HepG2 (cell line): ENCODE results near the gene PRM3. TPM values are rescaled to one million over a fixed set of nuclear protein-coding genes. Genes with fewer than 3 reads are reported as not detected.
A peak's percentile ranks its signal among the peaks of the same experiment; 100 is the strongest.

ENCODE experiments used
- CBFB ChIP-seq: sonication (generic); formaldehyde crosslinking; IDR thresholded peaks from 2 replicates; pipeline ENCODE4 v1.4.0; 2020; ENCODE audit warnings: missing genetic modification reagents
- EEA1 ChIP-seq: sonication (generic); formaldehyde crosslinking; IDR thresholded peaks from 2 replicates; pipeline ENCODE4 v1.5.1; 2020; ENCODE audit warnings: mild to moderate bottlenecking, missing genetic modification reagents, borderline replicate concordance
- ELF4 ChIP-seq: sonication (generic); formaldehyde crosslinking; IDR thresholded peaks from 2 replicates; pipeline ENCODE4 v1.5.0; 2020; ENCODE audit warnings: missing genetic modification reagents, mild to moderate bottlenecking, moderate library complexity, borderline replicate concordance
- KDM4B ChIP-seq: sonication (generic); formaldehyde crosslinking; IDR thresholded peaks from 2 replicates; pipeline ENCODE4 v1.4.0; 2020; ENCODE audit warnings: missing genetic modification reagents
- KDM6A ChIP-seq: IDR thresholded peaks from 2 replicates; pipeline ENCODE4 v1.6.1; 2016; ENCODE audit warnings: low read depth
- MAZ ChIP-seq, 2 experiments: sonication (generic) in 1 of 2; formaldehyde crosslinking in 1 of 2; IDR thresholded peaks; 2 replicates each; pipeline versions ENCODE4 v1.5.0 to v1.6.1; 2012 to 2020; ENCODE audit warnings: low read depth in 2 of 2, mild to moderate bottlenecking in 2 of 2, borderline replicate concordance in 1 of 2, improper control_type of control experiment in 1 of 2, low read length in 1 of 2, missing genetic modification reagents in 1 of 2, moderate library complexity in 1 of 2
- MXD4 ChIP-seq: IDR thresholded peaks from 2 replicates; pipeline ENCODE4 v1.6.1; 2016; ENCODE audit warnings: mild to moderate bottlenecking, missing biosample characterization, missing genetic modification reagents
- PRMT3 ChIP-seq: sonication (generic); formaldehyde crosslinking; IDR thresholded peaks from 2 replicates; pipeline ENCODE4 v1.8.1; 2022; ENCODE audit warnings: low read depth, mild to moderate bottlenecking, moderate library complexity, missing genetic modification reagents, borderline replicate concordance
- REL ChIP-seq: sonication (generic); formaldehyde crosslinking; conservative IDR thresholded peaks from 2 replicates; pipeline ENCODE4 v1.8.0; 2022; ENCODE audit warnings: mild to moderate bottlenecking, missing genetic modification reagents, moderate library complexity
- SMYD3 ChIP-seq: sonication (generic); formaldehyde crosslinking; IDR thresholded peaks from 2 replicates; pipeline ENCODE4 v1.8.1; 2023; ENCODE audit warnings: mild to moderate bottlenecking, missing genetic modification reagents
- SOX6 ChIP-seq, 2 experiments: fragments of 450-650 bp in 1 of 2; sonication (generic) in 1 of 2; formaldehyde crosslinking in 1 of 2; IDR thresholded peaks; 2 replicates each; pipeline versions ENCODE4 v1.4.0 to v1.6.1; 2017 to 2020; ENCODE audit warnings: antibody characterized with exemption in 1 of 2, mild to moderate bottlenecking in 1 of 2, missing genetic modification reagents in 1 of 2
- TCF12 ChIP-seq, 2 experiments: fragments of 450-650 bp in 1 of 2; sonication (generic) in 1 of 2; formaldehyde crosslinking in 1 of 2; IDR thresholded peaks; 2 replicates each; pipeline versions ENCODE4 v1.6.1 to v1.8.0; 2017 to 2022; ENCODE audit warnings: antibody characterized with exemption in 1 of 2, mild to moderate bottlenecking in 1 of 2, missing genetic modification reagents in 1 of 2, moderate library complexity in 1 of 2
- ZFP82 ChIP-seq: sonication (generic); formaldehyde crosslinking; IDR thresholded peaks from 2 replicates; pipeline ENCODE4 v1.5.1; 2020; ENCODE audit warnings: mild to moderate bottlenecking, missing genetic modification reagents, borderline replicate concordance
- ZNF160 ChIP-seq: sonication (generic); formaldehyde crosslinking; IDR thresholded peaks from 2 replicates; pipeline ENCODE4 v1.8.0; 2022; ENCODE audit warnings: mild to moderate bottlenecking, inconsistent platforms, missing genetic modification reagents
- ZNF562 ChIP-seq: sonication (generic); formaldehyde crosslinking; IDR thresholded peaks from 2 replicates; pipeline ENCODE4 v1.8.0; 2022; ENCODE audit warnings: missing genetic modification reagents, borderline replicate concordance
- ZNF746 ChIP-seq: sonication (generic); formaldehyde crosslinking; IDR thresholded peaks from 2 replicates; pipeline ENCODE4 v1.8.0; 2022; ENCODE audit warnings: mild to moderate bottlenecking, missing genetic modification reagents
- polyA plus RNA-seq, 8 experiments: library from polyadenylated mRNA; depleted of rRNA in 3 of 8; stranded (reverse) in 7 of 8; unstranded in 1 of 8; fragments of >200 nt; fragmentation: Illumina TruSeq in 4 of 8; extraction: Trizol in 4 of 8; gene quantifications; 2 replicates each; pipeline versions ENCODE4 v1.2.1 to v1.2.3, GENCODE V29; 2011 to 2016; ENCODE audit warnings: low read depth in 4 of 8, missing spikeins in 1 of 8, mixed read lengths in 1 of 8; ENCODE audit not compliant: insufficient read depth in 1 of 8
- total RNA-seq, 5 experiments: library from RNA; depleted of rRNA; stranded (reverse); fragments of >200 nt; fragmentation: Illumina TruSeq; extraction: Trizol; gene quantifications; 2 replicates each; pipeline ENCODE4 v1.2.3, GENCODE V29; 2016; ENCODE audit warnings: low read depth in 1 of 5
- TF ChIP-seq, protein P1 (sequence below): sonication (generic); formaldehyde crosslinking; IDR thresholded peaks from 2 replicates; pipeline ENCODE4 v1.5.0; 2020; ENCODE audit warnings: missing genetic modification reagents
- TF ChIP-seq, protein P2 (sequence below): sonication (generic); formaldehyde crosslinking; IDR thresholded peaks from 2 replicates; pipeline ENCODE4 v1.8.0; 2022; ENCODE audit warnings: low read depth, missing genetic modification reagents
- TF ChIP-seq, protein P3 (sequence below): conservative IDR thresholded peaks from 2 replicates; pipeline ENCODE4 v1.6.1; 2018; ENCODE audit warnings: missing genetic modification reagents
- TF ChIP-seq, protein P4 (sequence below): sonication (generic); formaldehyde crosslinking; IDR thresholded peaks from 2 replicates; pipeline ENCODE4 v1.4.0; 2020; ENCODE audit warnings: missing genetic modification reagents, borderline replicate concordance

The PRM3 gene
- total and polyA plus RNA-seq, 2 of the 13 experiments (the other 11 are each of a cell fraction or from before 2014, with no cell fraction given), result not detected

DNA sequence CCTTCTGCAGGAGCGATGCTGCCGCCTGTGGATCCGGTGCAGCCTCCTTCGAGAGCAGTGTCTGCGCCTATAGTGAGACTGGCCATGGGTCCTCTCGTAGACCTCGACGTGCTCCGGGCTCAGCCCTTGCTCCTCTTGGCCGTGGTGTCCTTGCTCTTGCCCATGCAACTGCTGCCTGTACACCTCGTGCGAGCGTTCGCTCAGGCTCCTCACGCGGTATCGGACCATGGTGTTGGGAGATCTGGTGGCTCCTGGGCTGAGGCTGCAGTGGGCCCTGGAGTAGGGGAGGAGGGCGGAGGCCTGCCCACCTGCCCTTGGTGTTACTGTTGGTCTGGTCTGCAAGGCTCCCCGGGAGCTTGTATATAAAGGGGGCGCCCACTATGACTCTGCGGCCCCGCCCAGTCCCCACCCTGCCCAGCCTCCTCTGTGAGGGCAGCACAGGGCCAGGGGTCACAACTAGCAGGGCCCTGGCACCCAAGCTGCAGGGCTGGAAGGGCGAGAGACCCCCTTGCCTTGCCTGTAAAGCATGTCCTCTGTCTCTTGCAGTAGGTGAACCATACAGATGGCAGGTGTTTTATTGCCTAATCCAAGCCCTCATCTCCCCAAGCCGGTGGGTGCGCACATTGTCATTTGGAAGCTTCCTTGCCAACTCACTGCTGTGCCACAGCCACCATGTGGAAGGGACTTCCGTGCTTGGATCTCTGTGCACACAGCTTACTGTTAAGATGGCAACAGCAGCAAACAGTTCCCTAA, 2.9 kb upstream of the PRM3 start, which contains the start of gene PRM2 (continued):
- TF ChIP-seq TCF12 (IDR thresholded peaks at IDR 0.05) (no peak), TCF12 (CRISPR knock-in tag; IDR thresholded peaks at IDR 0.05) (no peak), ZNF562 (CRISPR knock-in tag) (no peak), MAZ (IDR thresholded peaks at IDR 0.05; ENCODE audit: borderline replicate concordance, low read depth, low read length) (no peak), MAZ (CRISPR knock-in tag; IDR thresholded peaks at IDR 0.05; ENCODE audit: low read depth) (no peak), PRMT3 (CRISPR knock-in tag) (no peak), ZFP82 (no peak), SOX6 (IDR thresholded peaks at IDR 0.05) (no peak), SOX6 (CRISPR knock-in tag; IDR thresholded peaks at IDR 0.05) (no peak), ZNF160 (CRISPR knock-in tag) (no peak), CBFB (CRISPR knock-in tag) (no peak), EEA1 (CRISPR knock-in tag) (0 out of 2 replicates have a peak, but pooled peaks have one; percentile 36), REL (CRISPR knock-in tag) (no peak), MXD4 (no peak), KDM6A (CRISPR knock-in tag) (no peak), KDM4B (CRISPR knock-in tag) (no peak), SMYD3 (CRISPR knock-in tag) (no peak), ZNF746 (CRISPR knock-in tag) (no peak), ELF4 (CRISPR knock-in tag) (no peak)
- TF ChIP-seq, protein P1, sequence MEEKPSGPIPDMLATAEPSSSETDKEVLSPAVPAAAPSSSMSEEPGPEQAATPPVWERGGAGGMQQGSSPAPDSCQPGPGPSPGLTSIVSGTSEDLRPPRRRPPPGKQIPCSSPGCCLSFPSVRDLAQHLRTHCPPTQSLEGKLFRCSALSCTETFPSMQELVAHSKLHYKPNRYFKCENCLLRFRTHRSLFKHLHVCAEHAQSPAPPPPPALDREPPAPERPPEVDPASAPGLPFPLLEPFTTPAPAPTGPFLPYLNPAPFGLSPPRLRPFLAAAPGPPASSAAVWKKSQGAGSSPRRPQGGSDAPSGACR, result no peak
- TF ChIP-seq, protein P2, sequence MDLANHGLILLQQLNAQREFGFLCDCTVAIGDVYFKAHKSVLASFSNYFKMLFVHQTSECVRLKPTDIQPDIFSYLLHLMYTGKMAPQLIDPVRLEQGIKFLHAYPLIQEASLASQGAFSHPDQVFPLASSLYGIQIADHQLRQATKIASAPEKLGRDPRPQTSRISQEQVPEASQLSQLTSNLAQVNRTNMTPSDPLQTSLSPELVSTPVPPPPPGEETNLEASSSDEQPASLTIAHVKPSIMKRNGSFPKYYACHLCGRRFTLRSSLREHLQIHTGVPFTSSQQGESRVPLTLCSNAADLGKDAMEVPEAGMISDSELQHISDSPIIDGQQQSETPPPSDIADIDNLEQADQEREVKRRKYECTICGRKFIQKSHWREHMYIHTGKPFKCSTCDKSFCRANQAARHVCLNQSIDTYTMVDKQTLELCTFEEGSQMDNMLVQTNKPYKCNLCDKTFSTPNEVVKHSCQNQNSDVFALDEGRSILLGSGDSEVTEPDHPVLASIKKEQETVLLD (CRISPR knock-in tag), result no peak
- TF ChIP-seq, protein P3, sequence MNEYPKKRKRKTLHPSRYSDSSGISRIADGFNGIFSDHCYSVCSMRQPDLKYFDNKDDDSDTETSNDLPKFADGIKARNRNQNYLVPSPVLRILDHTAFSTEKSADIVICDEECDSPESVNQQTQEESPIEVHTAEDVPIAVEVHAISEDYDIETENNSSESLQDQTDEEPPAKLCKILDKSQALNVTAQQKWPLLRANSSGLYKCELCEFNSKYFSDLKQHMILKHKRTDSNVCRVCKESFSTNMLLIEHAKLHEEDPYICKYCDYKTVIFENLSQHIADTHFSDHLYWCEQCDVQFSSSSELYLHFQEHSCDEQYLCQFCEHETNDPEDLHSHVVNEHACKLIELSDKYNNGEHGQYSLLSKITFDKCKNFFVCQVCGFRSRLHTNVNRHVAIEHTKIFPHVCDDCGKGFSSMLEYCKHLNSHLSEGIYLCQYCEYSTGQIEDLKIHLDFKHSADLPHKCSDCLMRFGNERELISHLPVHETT, result no peak
- TF ChIP-seq, protein P4, sequence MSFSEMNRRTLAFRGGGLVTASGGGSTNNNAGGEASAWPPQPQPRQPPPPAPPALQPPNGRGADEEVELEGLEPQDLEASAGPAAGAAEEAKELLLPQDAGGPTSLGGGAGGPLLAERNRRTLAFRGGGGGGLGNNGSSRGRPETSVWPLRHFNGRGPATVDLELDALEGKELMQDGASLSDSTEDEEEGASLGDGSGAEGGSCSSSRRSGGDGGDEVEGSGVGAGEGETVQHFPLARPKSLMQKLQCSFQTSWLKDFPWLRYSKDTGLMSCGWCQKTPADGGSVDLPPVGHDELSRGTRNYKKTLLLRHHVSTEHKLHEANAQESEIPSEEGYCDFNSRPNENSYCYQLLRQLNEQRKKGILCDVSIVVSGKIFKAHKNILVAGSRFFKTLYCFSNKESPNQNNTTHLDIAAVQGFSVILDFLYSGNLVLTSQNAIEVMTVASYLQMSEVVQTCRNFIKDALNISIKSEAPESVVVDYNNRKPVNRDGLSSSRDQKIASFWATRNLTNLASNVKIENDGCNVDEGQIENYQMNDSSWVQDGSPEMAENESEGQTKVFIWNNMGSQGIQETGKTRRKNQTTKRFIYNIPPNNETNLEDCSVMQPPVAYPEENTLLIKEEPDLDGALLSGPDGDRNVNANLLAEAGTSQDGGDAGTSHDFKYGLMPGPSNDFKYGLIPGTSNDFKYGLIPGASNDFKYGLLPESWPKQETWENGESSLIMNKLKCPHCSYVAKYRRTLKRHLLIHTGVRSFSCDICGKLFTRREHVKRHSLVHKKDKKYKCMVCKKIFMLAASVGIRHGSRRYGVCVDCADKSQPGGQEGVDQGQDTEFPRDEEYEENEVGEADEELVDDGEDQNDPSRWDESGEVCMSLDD, result no peak
